H9 (cell line): ENCODE data around the gene LGALS4. TPM values are rescaled to one million over a fixed set of nuclear protein-coding genes. Genes with fewer than 3 reads are reported as not detected.

Experiments
- DNase-seq: peaks from one replicate; pipeline ENCODE4 v3.0.0-alpha.2; 2017
- H2AFZ ChIP-seq: one replicate; pipeline ENCODE4 v1.6.1; 2013; ENCODE audit warnings: mild to moderate bottlenecking, low read length, control low read depth, moderate library complexity
- H2AK5ac ChIP-seq: 2 replicates; pipeline ENCODE4 v1.6.1; 2013; ENCODE audit warnings: low read length, control low read depth, mixed read lengths; ENCODE audit not compliant: insufficient read length
- H2BK120ac ChIP-seq: one replicate; pipeline ENCODE4 v1.6.1; 2013; ENCODE audit warnings: low read depth, mild to moderate bottlenecking, low read length, control low read depth, inconsistent platforms; ENCODE audit not compliant: poor library complexity, severe bottlenecking
- H2BK12ac ChIP-seq: 2 replicates; pipeline ENCODE4 v1.6.1; 2013; ENCODE audit warnings: low read length, control low read depth, mixed read lengths, low read depth; ENCODE audit not compliant: insufficient read length
- H2BK15ac ChIP-seq: 2 replicates; pipeline ENCODE4 v1.6.1; 2013; ENCODE audit warnings: low read depth, low read length, control low read depth
- H2BK20ac ChIP-seq: one replicate; pipeline ENCODE4 v1.6.1; 2013; ENCODE audit warnings: low read depth, mild to moderate bottlenecking, low read length, control low read depth, inconsistent platforms; ENCODE audit not compliant: poor library complexity, severe bottlenecking
- H2BK5ac ChIP-seq: 2 replicates; pipeline ENCODE4 v1.6.1; 2013; ENCODE audit warnings: low read length, control low read depth, mixed read lengths; ENCODE audit not compliant: insufficient read length
- H3K14ac ChIP-seq: 2 replicates; pipeline ENCODE4 v1.6.1; 2013; ENCODE audit warnings: low read length, control low read depth; ENCODE audit not compliant: insufficient read depth
- H3K18ac ChIP-seq: 2 replicates; pipeline ENCODE4 v1.6.1; 2013; ENCODE audit warnings: low read depth, mild to moderate bottlenecking, mixed read lengths, low read length, control low read depth; ENCODE audit not compliant: insufficient read length
- H3K23ac ChIP-seq: 2 replicates; pipeline ENCODE4 v1.6.1; 2013; ENCODE audit warnings: low read length, control low read depth, mixed read lengths, low read depth; ENCODE audit not compliant: insufficient read length
- H3K23me2 ChIP-seq: 2 replicates; pipeline ENCODE4 v1.6.1; 2013; ENCODE audit warnings: low read depth, mild to moderate bottlenecking, mixed read lengths, low read length, control low read depth; ENCODE audit not compliant: insufficient read length, poor library complexity, severe bottlenecking
- H3K27ac ChIP-seq: 2 replicates; pipeline ENCODE4 v1.5.1; 2013; ENCODE audit warnings: low read length, control low read depth, mixed read lengths, low read depth; ENCODE audit not compliant: insufficient read length
- H3K27me3 ChIP-seq: 2 replicates; pipeline ENCODE4 v1.6.1; 2013; ENCODE audit warnings: low read length, control low read depth, inconsistent platforms; ENCODE audit not compliant: insufficient read depth
- H3K4ac ChIP-seq: 2 replicates; pipeline ENCODE4 v1.6.1; 2013; ENCODE audit warnings: low read depth, mild to moderate bottlenecking, control low read depth, inconsistent platforms, low read length, moderate library complexity
- H3K4me1 ChIP-seq: 2 replicates; pipeline ENCODE4 v1.6.1; 2013; ENCODE audit warnings: low read length, control low read depth, inconsistent platforms; ENCODE audit not compliant: insufficient read depth
- H3K4me2 ChIP-seq: 2 replicates; pipeline ENCODE4 v1.6.1; 2013; ENCODE audit warnings: low read length, control low read depth, mixed read lengths; ENCODE audit not compliant: insufficient read length, insufficient read depth
- H3K56ac ChIP-seq: 2 replicates; pipeline ENCODE4 v1.6.1; 2013; ENCODE audit warnings: low read depth, mild to moderate bottlenecking, mixed read lengths, low read length, control low read depth; ENCODE audit not compliant: insufficient read length
- H3K79me1 ChIP-seq: 2 replicates; pipeline ENCODE4 v1.6.1; 2013; ENCODE audit warnings: low read depth, mild to moderate bottlenecking, moderate library complexity, low read length, control low read depth, inconsistent platforms; ENCODE audit not compliant: insufficient read depth, poor library complexity, severe bottlenecking
- H3K79me2 ChIP-seq: 2 replicates; pipeline ENCODE4 v1.6.1; 2013; ENCODE audit warnings: low read length, control low read depth, inconsistent platforms; ENCODE audit not compliant: insufficient read depth
- H3K9ac ChIP-seq: 2 replicates; pipeline ENCODE4 v1.6.1; 2013; ENCODE audit warnings: low read length, control low read depth, mixed read lengths; ENCODE audit not compliant: insufficient read length; ENCODE audit errors: extremely low read depth
- H3K9me3 ChIP-seq: one replicate; pipeline ENCODE4 v1.6.1; 2013; ENCODE audit warnings: low read depth, low read length, inconsistent platforms; ENCODE audit not compliant: control insufficient read depth
- H3T11ph ChIP-seq: one replicate; pipeline ENCODE4 v1.6.1; 2013; ENCODE audit warnings: mild to moderate bottlenecking, low read length, control low read depth, inconsistent platforms
- H4K20me1 ChIP-seq: one replicate; pipeline ENCODE4 v1.6.1; 2013; ENCODE audit not compliant: control insufficient read depth, insufficient read length, insufficient read depth
- H4K5ac ChIP-seq: 2 replicates; pipeline ENCODE4 v1.6.1; 2013; ENCODE audit warnings: low read depth, mild to moderate bottlenecking, mixed read lengths, low read length, control low read depth; ENCODE audit not compliant: insufficient read length
- H4K8ac ChIP-seq: replicated peaks from 2 replicates; pipeline ENCODE4 v1.6.1; 2013; ENCODE audit warnings: low read length, control low read depth, mixed read lengths, low read depth; ENCODE audit not compliant: insufficient read length
- H4K91ac ChIP-seq: 2 replicates; pipeline ENCODE4 v1.6.1; 2013; ENCODE audit warnings: low read depth, mild to moderate bottlenecking, moderate library complexity, mixed read lengths, low read length, control low read depth; ENCODE audit not compliant: insufficient read length
- H3K27ac Mint-ChIP-seq, 3 experiments: 2 replicates in 2 of 3; 3 replicates in 1 of 3; pipeline ENCODE4 v1.8.0; 2020 to 2021; ENCODE audit warnings: mixed read lengths in 3 of 3, mild to moderate bottlenecking in 1 of 3, moderate library complexity in 1 of 3
- H3K27me3 Mint-ChIP-seq: 2 replicates; pipeline ENCODE4 v1.8.0; 2021; ENCODE audit warnings: low read depth, mild to moderate bottlenecking, moderate library complexity, mixed read lengths
- H3K36me3 Mint-ChIP-seq, 3 experiments: 2 replicates in 2 of 3; 3 replicates in 1 of 3; pipeline ENCODE4 v1.8.0; 2020 to 2021; ENCODE audit warnings: low read depth in 3 of 3, mixed read lengths in 3 of 3; ENCODE audit not compliant: insufficient read depth in 1 of 3
- H3K4me1 Mint-ChIP-seq, 2 experiments: 2 replicates each; pipeline ENCODE4 v1.8.0; 2020; ENCODE audit warnings: mixed read lengths in 2 of 2
- H3K4me3 Mint-ChIP-seq, 2 experiments: 2 replicates in 1 of 2; 3 replicates in 1 of 2; pipeline ENCODE4 v1.8.0; 2020 to 2021; ENCODE audit warnings: mild to moderate bottlenecking in 2 of 2, mixed read lengths in 2 of 2, moderate library complexity in 1 of 2
- H3K9me3 Mint-ChIP-seq, 2 experiments: 2 replicates in 1 of 2; 3 replicates in 1 of 2; pipeline ENCODE4 v1.8.0; 2020; ENCODE audit warnings: mild to moderate bottlenecking in 2 of 2, mixed read lengths in 2 of 2, moderate library complexity in 1 of 2
- WGBS: extraction: QIAGEN DNeasy Blood & Tissue Kit; methylation state at CpG from one replicate; pipeline ENCODE4 v1.1.7; 2013; ENCODE audit warnings: missing lambda C conversion rate, low lambda C conversion rate, mixed read lengths; ENCODE audit not compliant: insufficient read length; ENCODE audit errors: extremely low coverage; 5-methylcytosine and 5-hydroxymethylcytosine counted together
- total RNA-seq: library from RNA; stranded (reverse); gene quantifications from 2 replicates; pipeline ENCODE4 v1.2.1, GENCODE V29; 2021
- TF ChIP-seq, protein P1 (sequence below): fragments of 200-600 bp; sonication (generic); conservative IDR thresholded peaks from 3 replicates; pipeline ENCODE4 v1.8.0; 2021; ENCODE audit warnings: antibody characterized with exemption, mild to moderate bottlenecking

The LGALS4 gene
- total RNA-seq, 1 experiment from 2014 or later = 0.68 TPM

DNA sequence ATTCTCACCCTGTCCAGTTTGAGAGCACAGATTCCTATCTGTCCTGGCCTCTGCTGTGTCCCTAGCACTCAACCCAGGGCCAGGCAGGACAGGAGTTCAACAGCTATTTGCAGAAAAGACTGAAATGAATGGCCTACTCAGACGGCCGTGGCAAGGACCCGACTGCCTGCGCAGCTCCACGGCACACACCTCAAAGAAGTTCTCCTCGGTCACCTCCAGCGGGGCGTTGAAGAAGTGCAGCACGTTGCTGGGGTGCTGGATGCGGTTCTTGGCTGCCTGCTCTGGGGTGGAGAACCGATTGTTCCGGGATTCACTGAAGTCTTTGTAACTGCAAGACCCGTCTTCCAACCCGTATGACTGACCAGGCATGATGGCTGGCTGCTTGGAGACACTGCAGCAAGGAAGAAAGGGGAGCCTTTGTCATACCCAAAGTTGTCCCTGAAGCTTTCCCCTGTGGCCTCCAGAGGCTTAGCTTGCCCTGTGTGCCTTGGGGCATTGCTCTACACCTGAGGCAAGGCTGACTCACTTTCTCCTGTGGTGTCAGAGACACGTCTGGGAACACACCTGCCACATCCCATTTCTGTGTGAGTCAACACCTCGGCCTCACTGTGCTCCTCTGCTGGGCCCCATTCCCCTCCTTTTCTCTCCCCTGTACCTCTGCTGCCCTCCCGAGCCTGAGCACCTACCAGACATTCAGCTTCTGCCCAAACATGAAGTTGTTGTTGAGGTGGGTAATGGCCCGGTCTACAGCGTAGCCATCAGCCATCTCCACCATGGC is 25.7 kb upstream of the LGALS4 start:
- Histone ChIP-seq H3K4me2 (no peak overlapping the region), H4K8ac (no peak overlapping the region), H2BK120ac (no peak overlapping the region), H3K27me3 (no peaks in the 10 kb centered on the region), H3T11ph (no peak overlapping the region), H4K20me1 (no peaks in the 10 kb centered on the region), H2BK5ac (no peak overlapping the region), H3K79me2 (no peaks in the 10 kb centered on the region), H3K9me3 (no peaks in the 10 kb centered on the region), H3K4ac (no peak overlapping the region), H3K23me2 (no peaks in the 10 kb centered on the region), H4K5ac (no peak overlapping the region), H3K23ac (no peak overlapping the region), H3K27ac (no peak overlapping the region), H2BK15ac (no peak overlapping the region), H3K9ac (no peak overlapping the region), H3K56ac (no peak overlapping the region), H3K79me1 (no peaks in the 10 kb centered on the region), H2BK20ac (no peak overlapping the region), H4K91ac (no peak overlapping the region), H2BK12ac (no peak overlapping the region), H2AK5ac (no peak overlapping the region), H3K14ac (no peak overlapping the region), H3K4me1 (no peaks in the 10 kb centered on the region), H2AFZ (no peak overlapping the region), H3K18ac (no peak overlapping the region)
- Mint-ChIP-seq H3K27me3 (no peaks in the 10 kb centered on the region), H3K36me3 (peaks cover 70 to 92% (median 75%) of the 10 kb centered on the region in 3 experiments), H3K4me1 (no peaks in the 10 kb centered on the region), H3K27ac (peak overlapping the region in 2 of 3 experiments; percentile 57 to 88; a peak in 3 of 7 replicates), H3K9me3 (no peaks in the 10 kb centered on the region; a peak in 1 of 5 replicates), H3K4me3 (no peak overlapping the region)
- no peak for DNase-seq
- TF ChIP-seq, protein P1, sequence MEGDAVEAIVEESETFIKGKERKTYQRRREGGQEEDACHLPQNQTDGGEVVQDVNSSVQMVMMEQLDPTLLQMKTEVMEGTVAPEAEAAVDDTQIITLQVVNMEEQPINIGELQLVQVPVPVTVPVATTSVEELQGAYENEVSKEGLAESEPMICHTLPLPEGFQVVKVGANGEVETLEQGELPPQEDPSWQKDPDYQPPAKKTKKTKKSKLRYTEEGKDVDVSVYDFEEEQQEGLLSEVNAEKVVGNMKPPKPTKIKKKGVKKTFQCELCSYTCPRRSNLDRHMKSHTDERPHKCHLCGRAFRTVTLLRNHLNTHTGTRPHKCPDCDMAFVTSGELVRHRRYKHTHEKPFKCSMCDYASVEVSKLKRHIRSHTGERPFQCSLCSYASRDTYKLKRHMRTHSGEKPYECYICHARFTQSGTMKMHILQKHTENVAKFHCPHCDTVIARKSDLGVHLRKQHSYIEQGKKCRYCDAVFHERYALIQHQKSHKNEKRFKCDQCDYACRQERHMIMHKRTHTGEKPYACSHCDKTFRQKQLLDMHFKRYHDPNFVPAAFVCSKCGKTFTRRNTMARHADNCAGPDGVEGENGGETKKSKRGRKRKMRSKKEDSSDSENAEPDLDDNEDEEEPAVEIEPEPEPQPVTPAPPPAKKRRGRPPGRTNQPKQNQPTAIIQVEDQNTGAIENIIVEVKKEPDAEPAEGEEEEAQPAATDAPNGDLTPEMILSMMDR = no peak
- WGBS = no CpG with 5 or more reads among the region's 19 CpGs
